ENCODE data around the gene IGSF21.
"Not testable (repeated sequence)": the region's sequence is repeated elsewhere in the genome, so short reads cannot be mapped to it uniquely, and the experiment has no call there.

The IGSF21 gene

GRCh38 chr1:18340787-18341186, 233.2 kb downstream of the IGSF21 start:
- no peak for DNase-seq

- peak; percentile 75 for DNase-seq
These were observed 233.9 kb downstream of the IGSF21 start for GRCh38 chr1:18341291-18342069.

GRCh38 chr1:18342744-18343143, 235.1 kb downstream of the IGSF21 start:
- no peak for DNase-seq

GRCh38 chr1:18343581-18343980, 236.0 kb downstream of the IGSF21 start:
- DNase-seq: peak; percentile 87

- DNase-seq: peak; percentile 55
These were observed 237.2 kb downstream of the IGSF21 start for GRCh38 chr1:18344755-18345154.

- DNase-seq: no peak
These were observed 240.0 kb downstream of the IGSF21 start for GRCh38 chr1:18347559-18347958.

GRCh38 chr1:18348354-18348753, 240.8 kb downstream of the IGSF21 start:
- no peak for DNase-seq

- no peak for DNase-seq
These were observed 243.1 kb downstream of the IGSF21 start for GRCh38 chr1:18350747-18351146.

- DNase-seq: no peak
These were observed 244.1 kb downstream of the IGSF21 start for GRCh38 chr1:18351735-18352134.

- peak; percentile 17 for DNase-seq
These were observed 245.2 kb downstream of the IGSF21 start for GRCh38 chr1:18352636-18353265.

GRCh38 chr1:18353528-18353927, 245.9 kb downstream of the IGSF21 start:
- no peak for DNase-seq

GRCh38 chr1:18353992-18354391, 246.4 kb downstream of the IGSF21 start:
- DNase-seq: no peak

- no peak for DNase-seq
These were observed 247.0 kb downstream of the IGSF21 start for GRCh38 chr1:18354612-18355011.

GRCh38 chr1:18357622-18358230, 250.1 kb downstream of the IGSF21 start:
- DNase-seq: no peak

GRCh38 chr1:18358600-18358999, 251.0 kb downstream of the IGSF21 start:
- no peak for DNase-seq

GRCh38 chr1:18360251-18360650, 252.7 kb downstream of the IGSF21 start:
- no peak for DNase-seq

- DNase-seq: no peak
These were observed 254.6 kb downstream of the IGSF21 start for GRCh38 chr1:18362150-18362549.

GRCh38 chr1:18363436-18363835, 255.8 kb downstream of the IGSF21 start:
- no peak for DNase-seq

GRCh38 chr1:18365099-18365705, 257.6 kb downstream of the IGSF21 start:
- no peak for DNase-seq

- DNase-seq: not testable (repeated sequence)
These were observed 264.9 kb downstream of the IGSF21 start for GRCh38 chr1:18372505-18372904.

- DNase-seq: no peak
These were observed 265.6 kb downstream of the IGSF21 start for GRCh38 chr1:18373151-18373550.

- DNase-seq: no peak
These were observed 266.4 kb downstream of the IGSF21 start for GRCh38 chr1:18373882-18374493.

GRCh38 chr1:18376661-18377060, 269.1 kb downstream of the IGSF21 start:
- DNase-seq: no peak

Measured in NCI-H1694 (cell line).